ENCODE data around the gene PI4KA. TPM values are rescaled to one million over a fixed set of nuclear protein-coding genes. Genes with fewer than 3 reads are reported as not detected.

The PI4KA gene
- total RNA-seq, 4 donors from 2014 or later: 85.0 to 127 (median 101) TPM

GRCh38 chr22:20776624-20777405 lies 81.8 kb downstream of the PI4KA start:
- DNase-seq: peak; percentile 72 to 82
- H3K4me1 ChIP-seq: peaks cover 28 to 46% of the 10 kb centered on the region in 2 donors
- H3K36me3 ChIP-seq: peaks cover 0 to 4% of the 10 kb centered on the region in 2 donors
- no peak overlapping the region for H3K4me3 ChIP-seq (replicated peaks in 1 of 3)
- H3K27me3 ChIP-seq: no peaks in the 10 kb centered on the region
- 62% methylated on average over 17 of the region's 17 CpGs for whole genome bisulfite sequencing, 2 donors
- H3K9me3 ChIP-seq: no peaks in the 10 kb centered on the region
- intact Hi-C loops (cut with DNase I): no loop called here
- peak overlapping the region in 2 of 3 donors; percentile 39 to 44 for H3K27ac ChIP-seq
- TF ChIP-seq CTCF (IDR thresholded peaks at IDR 0.05) (no peak), POLR2A (IDR thresholded peaks at IDR 0.05) (no peak)

- Histone ChIP-seq H3K9me3 (no peaks in the 10 kb centered on the region), H3K4me1 (peaks cover 28 to 46% of the 10 kb centered on the region in 2 donors), H3K27me3 (no peaks in the 10 kb centered on the region), H3K36me3 (peaks cover 0 to 4% of the 10 kb centered on the region in 2 donors), H3K4me3 (replicated peaks in 1 of 3) (no peak overlapping the region), H3K27ac (peak overlapping the region; percentile 9 to 44 (median 26))
- DNase-seq: no peak
- WGBS, 2 donors: 76 to 79% methylated on average over 4 of the region's 4 CpGs
- intact Hi-C loops (cut with DNase I): no loop called here
- TF ChIP-seq POLR2A (IDR thresholded peaks at IDR 0.05) (no peak), CTCF (IDR thresholded peaks at IDR 0.05) (no peak)
These were observed 83.2 kb downstream of the PI4KA start for GRCh38 chr22:20775342-20775895.

- no peak overlapping the region for H3K4me3 ChIP-seq (replicated peaks in 1 of 3)
- TF ChIP-seq POLR2A (IDR thresholded peaks at IDR 0.05): no peak
- no peak for TF ChIP-seq CTCF (IDR thresholded peaks at IDR 0.05)
- H3K27ac ChIP-seq: peak overlapping the region; percentile 9 to 44 (median 26)
These were observed 83.7 kb downstream of the PI4KA start for GRCh38 chr22:20774882-20775281.

GRCh38 chr22:20773793-20774212 lies 84.8 kb downstream of the PI4KA start, which contains the start of gene SERPIND1:
Gene SERPIND1, plus strand, starts transcription at chr22:20774113. Its CDS starts 5,200 bp downstream, at chr22:20779313.
- intact Hi-C loops (cut with DNase I): no loop called here
- peak; percentile 8 to 12 for DNase-seq
- Histone ChIP-seq H3K9me3 (no peaks in the 10 kb centered on the region), H3K27me3 (no peaks in the 10 kb centered on the region), H3K36me3 (no peaks in the 10 kb centered on the region), H3K4me3 (replicated peaks in 1 of 3) (no peak within 1 kb of the TSS), H3K4me1 (peaks cover 28 to 46% of the 10 kb centered on the region in 2 donors), H3K27ac (peak within 1 kb of the TSS in 1 of 3 donors; percentile 26)
- WGBS, 2 donors: 82 to 93% methylated on average over 4 of the region's 4 CpGs
- no peak for TF ChIP-seq POLR2A (IDR thresholded peaks at IDR 0.05)
- TF ChIP-seq CTCF (IDR thresholded peaks at IDR 0.05): no peak

More at GRCh38 chr22:20774882-20775281, 83.7 kb downstream of the PI4KA start:
- DNase-seq: peak; percentile 46 to 54
- intact Hi-C loops (cut with DNase I): no loop called here
- WGBS, 2 donors: 48 to 70% methylated on average over 4 of the region's 4 CpGs
- H3K36me3 ChIP-seq: peaks cover 0 to 4% of the 10 kb centered on the region in 2 donors
- H3K9me3 ChIP-seq: no peaks in the 10 kb centered on the region
- no peaks in the 10 kb centered on the region for H3K27me3 ChIP-seq
- H3K4me1 ChIP-seq: peaks cover 28 to 46% of the 10 kb centered on the region in 2 donors
